H9 (cell line): Measurements from ENCODE around the gene MAPK8IP1. TPM values are rescaled to one million over a fixed set of nuclear protein-coding genes. Genes with fewer than 3 reads are reported as not detected.
"Not testable (repeated sequence)": the region's sequence is repeated elsewhere in the genome, so short reads cannot be mapped to it uniquely, and the experiment has no call there.

Experiments used
- DNase-seq: peaks from one replicate; pipeline ENCODE4 v3.0.0-alpha.2; 2017
- H2AFZ ChIP-seq: one replicate; pipeline ENCODE4 v1.6.1; 2013; ENCODE audit warnings: mild to moderate bottlenecking, low read length, control low read depth, moderate library complexity
- H2AK5ac ChIP-seq: 2 replicates; pipeline ENCODE4 v1.6.1; 2013; ENCODE audit warnings: low read length, control low read depth, mixed read lengths; ENCODE audit not compliant: insufficient read length
- H2BK120ac ChIP-seq: one replicate; pipeline ENCODE4 v1.6.1; 2013; ENCODE audit warnings: low read depth, mild to moderate bottlenecking, low read length, control low read depth, inconsistent platforms; ENCODE audit not compliant: poor library complexity, severe bottlenecking
- H2BK12ac ChIP-seq: 2 replicates; pipeline ENCODE4 v1.6.1; 2013; ENCODE audit warnings: low read length, control low read depth, mixed read lengths, low read depth; ENCODE audit not compliant: insufficient read length
- H2BK15ac ChIP-seq: 2 replicates; pipeline ENCODE4 v1.6.1; 2013; ENCODE audit warnings: low read depth, low read length, control low read depth
- H2BK20ac ChIP-seq: one replicate; pipeline ENCODE4 v1.6.1; 2013; ENCODE audit warnings: low read depth, mild to moderate bottlenecking, low read length, control low read depth, inconsistent platforms; ENCODE audit not compliant: poor library complexity, severe bottlenecking
- H2BK5ac ChIP-seq: 2 replicates; pipeline ENCODE4 v1.6.1; 2013; ENCODE audit warnings: low read length, control low read depth, mixed read lengths; ENCODE audit not compliant: insufficient read length
- H3K14ac ChIP-seq: 2 replicates; pipeline ENCODE4 v1.6.1; 2013; ENCODE audit warnings: low read length, control low read depth; ENCODE audit not compliant: insufficient read depth
- H3K18ac ChIP-seq: 2 replicates; pipeline ENCODE4 v1.6.1; 2013; ENCODE audit warnings: low read depth, mild to moderate bottlenecking, mixed read lengths, low read length, control low read depth; ENCODE audit not compliant: insufficient read length
- H3K23ac ChIP-seq: 2 replicates; pipeline ENCODE4 v1.6.1; 2013; ENCODE audit warnings: low read length, control low read depth, mixed read lengths, low read depth; ENCODE audit not compliant: insufficient read length
- H3K23me2 ChIP-seq: 2 replicates; pipeline ENCODE4 v1.6.1; 2013; ENCODE audit warnings: low read depth, mild to moderate bottlenecking, mixed read lengths, low read length, control low read depth; ENCODE audit not compliant: insufficient read length, poor library complexity, severe bottlenecking
- H3K27ac ChIP-seq: 2 replicates; pipeline ENCODE4 v1.5.1; 2013; ENCODE audit warnings: low read length, control low read depth, mixed read lengths, low read depth; ENCODE audit not compliant: insufficient read length
- H3K27me3 ChIP-seq: 2 replicates; pipeline ENCODE4 v1.6.1; 2013; ENCODE audit warnings: low read length, control low read depth, inconsistent platforms; ENCODE audit not compliant: insufficient read depth
- H3K4ac ChIP-seq: 2 replicates; pipeline ENCODE4 v1.6.1; 2013; ENCODE audit warnings: low read depth, mild to moderate bottlenecking, control low read depth, inconsistent platforms, low read length, moderate library complexity
- H3K4me1 ChIP-seq: 2 replicates; pipeline ENCODE4 v1.6.1; 2013; ENCODE audit warnings: low read length, control low read depth, inconsistent platforms; ENCODE audit not compliant: insufficient read depth
- H3K4me2 ChIP-seq: 2 replicates; pipeline ENCODE4 v1.6.1; 2013; ENCODE audit warnings: low read length, control low read depth, mixed read lengths; ENCODE audit not compliant: insufficient read length, insufficient read depth
- H3K56ac ChIP-seq: 2 replicates; pipeline ENCODE4 v1.6.1; 2013; ENCODE audit warnings: low read depth, mild to moderate bottlenecking, mixed read lengths, low read length, control low read depth; ENCODE audit not compliant: insufficient read length
- H3K79me1 ChIP-seq: 2 replicates; pipeline ENCODE4 v1.6.1; 2013; ENCODE audit warnings: low read depth, mild to moderate bottlenecking, moderate library complexity, low read length, control low read depth, inconsistent platforms; ENCODE audit not compliant: insufficient read depth, poor library complexity, severe bottlenecking
- H3K79me2 ChIP-seq: 2 replicates; pipeline ENCODE4 v1.6.1; 2013; ENCODE audit warnings: low read length, control low read depth, inconsistent platforms; ENCODE audit not compliant: insufficient read depth
- H3K9ac ChIP-seq: 2 replicates; pipeline ENCODE4 v1.6.1; 2013; ENCODE audit warnings: low read length, control low read depth, mixed read lengths; ENCODE audit not compliant: insufficient read length; ENCODE audit errors: extremely low read depth
- H3K9me3 ChIP-seq: one replicate; pipeline ENCODE4 v1.6.1; 2013; ENCODE audit warnings: low read depth, low read length, inconsistent platforms; ENCODE audit not compliant: control insufficient read depth
- H3T11ph ChIP-seq: one replicate; pipeline ENCODE4 v1.6.1; 2013; ENCODE audit warnings: mild to moderate bottlenecking, low read length, control low read depth, inconsistent platforms
- H4K20me1 ChIP-seq: one replicate; pipeline ENCODE4 v1.6.1; 2013; ENCODE audit not compliant: control insufficient read depth, insufficient read length, insufficient read depth
- H4K5ac ChIP-seq: 2 replicates; pipeline ENCODE4 v1.6.1; 2013; ENCODE audit warnings: low read depth, mild to moderate bottlenecking, mixed read lengths, low read length, control low read depth; ENCODE audit not compliant: insufficient read length
- H4K8ac ChIP-seq: replicated peaks from 2 replicates; pipeline ENCODE4 v1.6.1; 2013; ENCODE audit warnings: low read length, control low read depth, mixed read lengths, low read depth; ENCODE audit not compliant: insufficient read length
- H4K91ac ChIP-seq: 2 replicates; pipeline ENCODE4 v1.6.1; 2013; ENCODE audit warnings: low read depth, mild to moderate bottlenecking, moderate library complexity, mixed read lengths, low read length, control low read depth; ENCODE audit not compliant: insufficient read length
- H3K27ac Mint-ChIP-seq, 3 experiments: 2 replicates in 2 of 3; 3 replicates in 1 of 3; pipeline ENCODE4 v1.8.0; 2020 to 2021; ENCODE audit warnings: mixed read lengths in 3 of 3, mild to moderate bottlenecking in 1 of 3, moderate library complexity in 1 of 3
- H3K27me3 Mint-ChIP-seq: 2 replicates; pipeline ENCODE4 v1.8.0; 2021; ENCODE audit warnings: low read depth, mild to moderate bottlenecking, moderate library complexity, mixed read lengths
- H3K36me3 Mint-ChIP-seq, 3 experiments: 2 replicates in 2 of 3; 3 replicates in 1 of 3; pipeline ENCODE4 v1.8.0; 2020 to 2021; ENCODE audit warnings: low read depth in 3 of 3, mixed read lengths in 3 of 3; ENCODE audit not compliant: insufficient read depth in 1 of 3
- H3K4me1 Mint-ChIP-seq, 2 experiments: 2 replicates each; pipeline ENCODE4 v1.8.0; 2020; ENCODE audit warnings: mixed read lengths in 2 of 2
- H3K4me3 Mint-ChIP-seq, 2 experiments: 2 replicates in 1 of 2; 3 replicates in 1 of 2; pipeline ENCODE4 v1.8.0; 2020 to 2021; ENCODE audit warnings: mild to moderate bottlenecking in 2 of 2, mixed read lengths in 2 of 2, moderate library complexity in 1 of 2
- H3K9me3 Mint-ChIP-seq, 2 experiments: 2 replicates in 1 of 2; 3 replicates in 1 of 2; pipeline ENCODE4 v1.8.0; 2020; ENCODE audit warnings: mild to moderate bottlenecking in 2 of 2, mixed read lengths in 2 of 2, moderate library complexity in 1 of 2
- CTCF ChIP-seq: fragments of 200-600 bp; sonication (generic); conservative IDR thresholded peaks from 3 replicates; pipeline ENCODE4 v1.8.0; 2021; ENCODE audit warnings: antibody characterized with exemption, mild to moderate bottlenecking
- WGBS: extraction: QIAGEN DNeasy Blood & Tissue Kit; methylation state at CpG from one replicate; pipeline ENCODE4 v1.1.7; 2013; ENCODE audit warnings: missing lambda C conversion rate, low lambda C conversion rate, mixed read lengths; ENCODE audit not compliant: insufficient read length; ENCODE audit errors: extremely low coverage; 5-methylcytosine and 5-hydroxymethylcytosine counted together
- total RNA-seq: library from RNA; stranded (reverse); gene quantifications from 2 replicates; pipeline ENCODE4 v1.2.1, GENCODE V29; 2021

Gene MAPK8IP1
- total RNA-seq, 1 experiment from 2014 or later = 30.2 TPM

DNA sequence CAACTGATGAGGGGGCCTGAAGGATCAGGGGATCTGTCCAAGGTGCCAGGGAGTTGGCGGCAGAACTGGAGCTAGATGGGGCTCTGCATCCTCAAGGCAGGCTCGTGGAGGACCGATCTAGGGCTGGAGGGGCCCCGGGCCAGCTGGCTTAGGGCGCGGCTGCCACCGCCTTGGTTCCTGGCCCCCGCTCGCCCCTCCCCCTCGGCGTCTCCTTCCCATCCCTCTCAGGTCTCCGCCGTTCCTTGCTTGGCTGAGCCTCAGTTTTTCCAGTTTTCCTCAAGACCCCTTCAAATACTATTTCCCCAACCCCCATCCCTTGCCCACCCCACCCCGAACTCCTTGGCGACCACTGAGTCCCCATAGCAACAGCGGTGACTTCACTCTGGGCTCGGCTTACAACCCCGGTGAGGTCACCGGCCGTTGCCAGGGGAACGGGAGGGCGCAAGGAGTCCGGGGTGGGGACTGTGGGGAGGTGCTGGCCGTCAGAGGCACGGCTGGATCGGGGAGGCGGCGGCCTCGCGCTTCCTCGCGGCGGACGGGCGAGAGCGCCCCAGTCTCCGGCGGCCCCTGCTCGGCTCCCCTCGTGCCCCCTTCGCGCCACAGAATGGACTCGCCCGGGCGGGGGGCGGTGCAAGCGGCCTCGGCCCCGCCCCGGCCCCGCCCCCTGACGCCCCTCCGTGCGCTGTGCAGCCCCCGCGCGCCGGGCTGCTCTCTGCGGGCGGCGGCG is 14.2 kb downstream of the MAPK8IP1 start:
- Histone ChIP-seq H2BK15ac (no peak overlapping the region), H3K18ac (peak overlapping the region; percentile 58), H3K79me1 (no peaks in the 10 kb centered on the region), H3K23me2 (peaks cover 10% of the 10 kb centered on the region), H2BK120ac (no peak overlapping the region), H3K79me2 (no peaks in the 10 kb centered on the region), H4K8ac (no peak overlapping the region), H3K23ac (no peak overlapping the region), H2AFZ (no peak overlapping the region), H4K5ac (no peak overlapping the region), H2BK20ac (no peak overlapping the region), H3K14ac (peak overlapping the region; percentile 70; the same call in 1 of the 2 replicates), H3K4me2 (peak overlapping the region; percentile 41), H2AK5ac (no peak overlapping the region), H3K4me1 (no peaks in the 10 kb centered on the region), H4K20me1 (no peaks in the 10 kb centered on the region), H3K56ac (no peak overlapping the region), H2BK5ac (no peak overlapping the region), H3T11ph (no peak overlapping the region), H4K91ac (no peak overlapping the region), H3K9me3 (no peaks in the 10 kb centered on the region), H3K27ac (no peak overlapping the region), H3K9ac (no peak overlapping the region), H3K4ac (no peak overlapping the region), H3K27me3 (no peaks in the 10 kb centered on the region; the same call in 1 of the 2 replicates), H2BK12ac (no peak overlapping the region)
- no peak for TF ChIP-seq CTCF
- H3K4me3 Mint-ChIP-seq = peak overlapping the region; percentile 64 to 78
- H3K27me3 Mint-ChIP-seq = peaks cover 6% of the 10 kb centered on the region
- WGBS = no CpG with 5 or more reads among the region's 62 CpGs
- H3K36me3 Mint-ChIP-seq = peaks cover 2 to 33% (median 17%) of the 10 kb centered on the region in 3 experiments
- H3K9me3 Mint-ChIP-seq = no peaks in the 10 kb centered on the region
- peak; percentile 94 for DNase-seq
- H3K27ac Mint-ChIP-seq = peak overlapping the region in 2 of 3 experiments; percentile 63 to 88; a peak in 2 of 7 replicates
- H3K4me1 Mint-ChIP-seq = peaks cover 15 to 32% of the 10 kb centered on the region in 2 experiments

- H3K4ac ChIP-seq, H3K56ac ChIP-seq, H2AFZ ChIP-seq, H3K23me2 ChIP-seq, H3K27me3 ChIP-seq, DNase-seq, H3K9me3 ChIP-seq, H2BK20ac ChIP-seq, H3K18ac ChIP-seq, H3K27ac ChIP-seq, H3K4me1 ChIP-seq, H2BK5ac ChIP-seq, H4K8ac ChIP-seq, H2BK15ac ChIP-seq, H3K23ac ChIP-seq, H2BK12ac ChIP-seq, H2AK5ac ChIP-seq, H3K27ac Mint-ChIP-seq, H4K20me1 ChIP-seq, H4K91ac ChIP-seq, H2BK120ac ChIP-seq, H3K79me1 ChIP-seq, H3K9me3 Mint-ChIP-seq, H3K27me3 Mint-ChIP-seq, H3K14ac ChIP-seq, H4K5ac ChIP-seq, H3K79me2 ChIP-seq, H3K9ac ChIP-seq, H3T11ph ChIP-seq: not testable (repeated sequence)
- Mint-ChIP-seq H3K4me3 (peak overlapping the region; percentile 71 to 79), H3K36me3 (peaks cover 6 to 36% (median 17%) of the 10 kb centered on the region in 3 experiments; a peak in 6 of 7 replicates), H3K4me1 (peaks cover 15 to 27% of the 10 kb centered on the region in 2 experiments)
- peak overlapping the region; percentile 78 for H3K4me2 ChIP-seq
- no CpG with 5 or more reads among the region's 59 CpGs for WGBS
These were observed 14.8 kb downstream of the MAPK8IP1 start for GRCh38 chr11:45900175-45900800.
